A549 (cell line): ENCODE data around the gene INHBA.

Experiments used
- BHLHE40 ChIP-seq: IDR thresholded peaks from 2 replicates; pipeline ENCODE4 v1.6.1; 2012; ENCODE audit warnings: low read depth, low read length, inconsistent platforms
- CTCF ChIP-seq: fragments of >200 bp; sonication (Bioruptor Twin); formaldehyde crosslinking; IDR thresholded peaks from 3 replicates; pipeline ENCODE4 v1.5.1; 2016
- POLR2A ChIP-seq: IDR thresholded peaks from 2 replicates; pipeline ENCODE4 v1.6.1; 2012; ENCODE audit warnings: mild to moderate bottlenecking, low read length
- RARB ChIP-seq: fragments of 250-450 bp; sonication (Bioruptor Pico); IDR thresholded peaks from 2 replicates; pipeline ENCODE4 v1.8.0; 2021; ENCODE audit warnings: mild to moderate bottlenecking, moderate library complexity

- no peak for TF ChIP-seq BHLHE40
- TF ChIP-seq POLR2A: no peak
- TF ChIP-seq RARB (CRISPR knock-in tag): no peak
- TF ChIP-seq CTCF: no peak
These were observed 26.2 kb upstream of the INHBA start for GRCh38 chr7:41729059-41729458.
